Erythroblast (primary cell): ENCODE data around the gene SPACA7.
"Not testable (repeated sequence)": the region's sequence is repeated elsewhere in the genome, so short reads cannot be mapped to it uniquely, and the experiment has no call there.

Experiments used
- GATA1 ChIP-seq: IDR thresholded peaks from 2 replicates; pipeline ENCODE4 v1.6.1; 2011; ENCODE audit warnings: low read depth, mild to moderate bottlenecking, control low read depth, low read length, moderate library complexity
- POLR2A ChIP-seq: IDR thresholded peaks from 2 replicates; pipeline ENCODE4 v1.6.1; 2011; ENCODE audit warnings: mild to moderate bottlenecking, low read length

DNA sequence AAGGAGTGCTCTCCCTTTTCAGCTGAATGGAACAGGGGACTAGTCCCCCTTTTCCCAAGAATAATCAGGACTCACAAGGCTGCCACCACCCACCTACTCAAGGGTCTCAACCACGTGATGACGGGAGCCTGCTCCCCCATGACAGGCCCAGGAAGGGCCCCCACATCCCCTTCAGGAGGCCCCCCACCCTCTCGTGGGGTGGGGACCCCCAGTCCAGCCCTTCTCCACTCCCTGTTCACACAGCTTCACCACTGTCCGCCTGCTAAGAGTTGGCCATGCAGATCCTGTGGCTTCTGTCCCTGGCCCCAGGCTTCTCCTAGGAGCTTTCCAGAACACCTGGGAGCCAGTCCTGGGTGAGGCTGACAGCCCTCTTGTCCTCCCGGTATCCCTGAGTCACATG is 56.6 kb downstream of the SPACA7 start:
- TF ChIP-seq POLR2A, GATA1: not testable (repeated sequence)
